Measurements from ENCODE around the gene TBK1.

The TBK1 gene

DNA sequence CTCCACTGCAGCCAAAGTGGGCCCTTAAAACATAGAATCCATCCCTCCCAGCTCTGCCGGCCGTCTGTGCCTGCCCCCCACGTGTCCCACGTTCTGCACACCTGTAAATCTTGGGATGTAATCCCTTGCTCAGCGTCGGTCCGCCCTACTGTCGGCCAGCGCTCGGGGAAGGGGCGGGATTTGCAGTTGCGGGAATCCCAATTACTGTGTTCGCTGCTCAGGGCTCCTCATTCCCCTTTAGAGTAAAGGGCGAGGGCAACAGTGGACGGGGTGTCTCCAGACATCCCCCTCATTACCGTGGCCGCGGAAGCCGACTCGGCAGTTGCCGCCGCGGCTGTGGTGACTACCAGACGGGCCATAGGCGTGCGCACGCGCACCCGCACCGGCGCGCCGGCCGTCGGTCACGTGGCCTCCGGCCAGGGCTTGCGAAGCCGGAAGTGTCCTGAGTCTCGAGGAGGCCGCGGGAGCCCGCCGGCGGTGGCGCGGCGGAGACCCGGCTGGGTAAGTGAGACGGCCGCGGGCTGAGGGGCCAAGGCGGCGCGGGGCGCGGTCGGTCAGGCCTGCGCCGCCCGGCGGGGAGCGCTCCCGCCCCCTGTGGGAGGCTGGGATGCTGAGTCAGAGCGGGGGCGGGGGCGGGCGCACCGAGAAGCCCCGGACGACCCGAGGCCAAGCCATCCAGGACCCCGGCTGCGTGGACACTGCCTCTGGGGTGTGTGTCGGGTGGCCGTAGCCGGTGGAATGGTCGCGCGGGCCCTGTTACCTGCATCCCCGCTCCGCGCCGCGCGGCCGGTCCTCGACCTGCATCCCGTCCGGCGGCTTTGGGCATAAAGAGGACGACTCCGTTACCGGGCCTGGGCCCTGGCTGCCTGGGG lies at the start of gene TBK1:
Gene TBK1, plus strand, starts transcription at position 434 of the 872 bp plus-strand sequence. CDS start 3,751 bp downstream, outside the sequence.
- peak; percentile 69 for DNase-seq (ENCODE audit: low read depth)

DNA sequence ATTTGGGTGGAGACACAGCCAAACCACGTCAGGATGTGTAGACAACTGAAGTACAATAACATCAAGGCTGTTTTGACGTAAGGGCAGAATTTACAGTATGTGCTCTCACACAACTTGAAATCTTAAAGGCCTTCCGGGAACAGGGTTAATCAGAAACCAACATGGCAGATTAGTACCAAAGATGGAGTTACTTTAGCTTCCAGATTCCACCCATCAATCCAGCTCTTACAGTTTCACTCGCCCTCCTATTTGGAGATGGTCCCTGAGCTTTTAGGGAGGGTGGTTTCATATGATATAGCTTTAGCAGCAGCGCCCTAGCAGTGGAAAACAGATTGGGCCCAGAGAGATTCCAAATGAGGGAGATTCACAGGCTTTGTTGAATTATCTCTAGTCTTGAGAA lies 49.7 kb upstream of the TBK1 start:
- DNase-seq (ENCODE audit: low read depth) = no peak

DNA sequence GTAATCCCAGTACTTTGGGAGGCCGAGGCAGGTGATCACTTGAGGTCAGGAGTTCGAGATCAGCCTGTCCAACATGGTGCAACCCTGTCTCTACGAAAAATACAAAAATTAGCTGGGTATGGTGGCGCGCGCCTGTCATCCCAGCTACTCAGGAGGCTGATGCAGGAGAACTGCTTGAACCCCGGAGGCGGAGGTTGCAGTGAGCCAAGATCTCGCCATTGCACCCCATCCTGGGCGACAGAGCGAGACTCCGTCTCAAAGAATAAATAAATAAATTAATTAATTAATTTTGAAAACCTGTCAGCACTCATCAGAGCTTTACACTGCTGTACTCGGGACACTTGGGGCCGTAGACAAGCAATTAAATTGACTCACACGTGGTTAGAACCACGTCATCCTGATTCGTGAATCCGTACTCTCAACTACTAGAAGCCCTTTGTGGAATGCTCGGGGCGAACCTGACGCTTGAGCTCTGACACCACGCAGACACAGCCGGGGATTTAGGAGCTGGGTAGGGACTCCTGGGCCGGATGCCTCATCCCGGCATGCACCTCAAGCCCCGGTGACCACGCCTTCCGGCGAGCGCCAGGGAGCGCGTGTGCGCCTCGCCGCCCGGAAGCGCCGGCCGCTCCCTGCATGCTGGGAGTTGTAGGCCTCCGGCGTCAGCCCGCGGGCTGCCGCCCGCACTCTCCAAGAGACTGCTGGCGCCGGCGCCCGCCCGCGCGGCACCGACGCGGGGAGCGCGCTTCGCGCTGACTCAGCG lies 48.0 kb upstream of the TBK1 start, which contains the start of gene XPOT:
Gene XPOT, plus strand, starts transcription at position 686 of the 763 bp plus-strand sequence. CDS start 5,644 bp downstream, outside the sequence.
- DNase-seq (ENCODE audit: low read depth) = peak; percentile 95

DNA sequence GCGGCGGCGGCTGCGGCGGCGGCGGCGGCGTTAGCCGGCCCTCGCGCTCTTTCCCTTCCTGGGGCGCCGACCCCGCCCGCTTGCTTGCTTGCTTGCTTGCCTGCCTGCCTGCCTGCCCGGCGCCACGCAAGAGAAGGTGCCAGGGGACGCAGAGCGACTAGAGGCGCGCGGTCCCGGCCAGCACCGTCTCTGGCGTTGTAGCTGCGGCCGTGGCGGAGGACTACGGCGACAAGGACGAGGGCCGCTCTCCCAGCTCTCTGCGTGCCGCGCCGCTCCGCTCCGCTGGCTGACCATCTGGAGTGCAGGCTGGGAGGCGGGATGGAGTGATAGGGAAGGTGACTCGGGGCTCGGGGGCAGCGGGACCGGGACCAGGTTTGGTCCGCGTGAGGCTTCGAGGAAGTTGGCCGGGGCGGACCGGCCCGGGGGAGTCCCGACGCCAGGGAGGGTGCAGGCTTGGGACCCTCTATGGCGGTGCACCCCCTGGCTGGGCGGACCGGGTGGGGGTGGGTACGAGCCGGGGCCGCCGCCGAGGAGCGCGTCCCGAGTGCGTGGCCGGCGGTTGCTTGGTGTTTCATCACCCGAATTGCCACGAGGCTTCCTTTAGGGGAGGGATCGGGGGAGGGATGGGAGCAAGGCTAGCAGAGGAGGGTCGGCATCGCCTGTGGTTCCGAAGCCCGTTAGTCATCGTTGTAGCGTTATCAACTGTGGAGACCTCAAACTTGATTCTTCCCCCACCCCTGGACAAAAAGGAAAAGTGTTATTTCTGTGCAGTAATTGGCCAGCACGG lies 47.3 kb upstream of the TBK1 start:
- peak; percentile 69 for DNase-seq (ENCODE audit: low read depth)

DNA sequence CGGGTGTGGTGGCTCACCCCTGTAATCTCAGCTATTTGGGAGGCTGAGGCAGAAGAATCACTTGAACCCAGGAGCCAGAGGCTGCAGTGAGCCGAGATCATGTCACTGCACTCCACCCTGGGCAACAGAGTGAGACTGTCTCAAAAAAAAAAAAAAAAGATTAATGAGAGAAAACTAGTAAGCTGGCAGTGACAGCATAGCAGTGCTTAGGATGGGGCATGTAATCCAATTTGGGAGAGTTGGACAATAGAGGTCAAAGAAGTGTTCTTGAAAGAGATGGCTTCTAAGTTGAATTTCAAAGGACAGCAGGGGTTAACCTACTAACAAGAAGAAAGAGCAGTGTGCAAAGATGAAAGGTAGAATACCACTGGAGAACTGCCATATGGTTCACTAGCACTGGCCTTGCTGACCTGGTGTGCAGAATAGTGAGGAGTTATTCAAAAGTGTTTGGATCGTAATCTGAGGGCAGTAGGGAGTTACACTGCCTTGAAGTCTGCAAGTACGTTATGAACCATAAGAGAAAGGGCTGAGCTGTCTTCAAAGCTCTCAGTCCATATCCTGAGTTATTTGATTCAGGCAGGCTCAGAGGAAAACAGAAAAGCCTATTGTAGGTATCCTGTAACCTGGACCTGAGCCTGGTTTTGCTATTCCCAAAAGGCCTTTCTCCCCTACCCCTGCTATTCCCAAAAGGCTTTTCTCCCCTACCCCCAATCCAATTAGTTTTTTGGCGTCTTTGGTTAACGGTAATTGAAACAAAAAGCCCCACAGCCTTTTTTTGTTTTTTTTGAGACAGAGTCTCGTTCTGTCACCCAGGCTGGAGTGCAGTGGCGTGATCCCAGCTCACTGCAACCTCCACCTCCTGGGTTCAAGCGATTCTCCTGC lies 44.3 kb upstream of the TBK1 start:
- no peak for DNase-seq (ENCODE audit: low read depth)

DNA sequence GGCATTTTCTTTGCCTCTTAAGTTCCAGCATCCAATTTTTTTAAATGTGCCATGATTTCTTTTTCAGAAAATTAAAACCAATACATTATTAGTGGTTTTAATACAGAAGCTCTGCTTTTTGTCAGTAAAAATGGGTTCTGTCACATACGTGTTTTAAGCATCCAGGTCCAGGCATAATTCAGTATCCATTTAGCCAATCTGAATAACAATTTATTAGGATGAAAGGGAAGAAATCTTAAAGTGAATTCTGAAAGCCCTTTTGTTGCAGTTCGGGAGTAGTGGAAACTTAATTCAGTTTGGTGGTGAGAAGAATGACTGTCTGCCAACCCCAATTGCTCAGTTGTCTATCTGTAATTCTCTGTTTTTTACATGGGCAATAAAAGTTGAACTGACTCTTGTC lies 40.5 kb upstream of the TBK1 start:
- DNase-seq (ENCODE audit: low read depth) = no peak

DNA sequence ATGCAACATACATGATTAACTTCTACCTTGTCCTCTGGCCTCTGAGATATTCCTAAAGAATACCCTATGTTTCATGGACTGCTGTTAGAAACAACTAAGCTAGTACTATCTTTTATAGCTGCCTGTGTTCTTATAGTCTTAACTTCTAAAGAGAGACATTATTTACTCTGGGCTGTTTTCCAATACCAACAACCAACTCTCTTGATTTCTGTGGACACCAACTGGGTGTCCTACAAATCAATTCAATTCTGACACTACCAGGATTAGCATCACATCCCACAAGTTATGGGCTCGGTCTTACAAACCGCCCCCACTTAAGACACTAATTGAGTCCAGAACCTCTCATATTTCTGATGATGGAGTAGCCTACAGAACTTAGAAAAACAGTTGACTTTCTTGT lies 39.5 kb upstream of the TBK1 start:
- DNase-seq (ENCODE audit: low read depth) = no peak

DNA sequence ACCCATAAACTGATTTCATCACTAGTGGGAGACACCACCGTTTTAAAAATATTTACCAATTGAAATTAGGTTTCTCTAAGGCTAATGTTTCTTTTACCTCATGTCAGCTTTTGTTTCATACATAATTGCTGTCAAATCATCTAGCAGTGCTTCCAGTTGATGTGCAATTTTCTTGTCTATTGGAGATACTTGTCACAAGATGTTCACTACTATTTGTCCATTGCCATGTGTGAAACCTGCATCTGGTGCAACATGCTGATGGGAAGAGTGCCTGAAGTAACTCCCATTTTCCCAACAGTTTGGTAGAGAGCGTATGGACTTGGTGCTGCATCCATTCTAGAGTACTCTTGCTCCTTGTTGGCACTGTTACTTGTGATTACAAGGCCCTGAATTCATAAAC lies 38.0 kb upstream of the TBK1 start:
- no peak for DNase-seq (ENCODE audit: low read depth)

DNA sequence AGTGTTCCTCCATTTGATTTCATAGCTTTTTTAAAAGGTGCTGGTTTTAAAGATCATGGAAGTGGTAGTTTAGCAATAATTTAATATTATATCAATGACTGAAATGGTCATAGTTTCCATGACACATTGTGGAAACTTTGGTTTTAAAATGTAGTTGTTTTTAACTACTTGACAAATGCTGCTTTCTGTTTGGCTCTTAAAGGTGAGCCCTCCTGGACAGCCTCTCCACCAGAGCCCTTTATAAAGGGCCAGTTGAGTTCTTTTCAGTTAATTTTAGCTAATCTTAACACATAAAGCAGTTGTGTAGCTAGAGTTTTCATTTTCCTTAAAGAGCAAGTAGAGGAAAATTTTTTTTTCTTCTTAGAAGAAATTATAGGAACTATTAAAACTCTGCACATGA lies 33.7 kb upstream of the TBK1 start:
- no peak for DNase-seq (ENCODE audit: low read depth)

DNA sequence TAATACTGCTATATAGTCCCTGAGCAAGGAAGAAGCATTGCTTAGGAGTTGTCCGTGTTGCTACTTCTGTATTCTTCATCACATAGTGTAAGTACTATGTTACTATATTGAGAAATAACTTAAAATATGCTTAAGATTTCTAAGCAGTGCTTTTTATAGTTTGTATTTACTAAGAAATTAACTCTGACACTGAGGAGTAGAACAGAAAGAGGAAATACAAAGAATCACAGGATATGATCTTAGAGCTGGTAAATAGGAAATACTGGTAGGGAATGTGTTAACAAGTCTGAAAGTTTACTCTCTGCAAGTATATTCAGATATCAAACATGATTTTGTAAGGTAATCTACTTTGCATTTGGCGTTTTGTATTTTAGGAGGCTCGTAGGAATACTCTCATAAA lies 32.2 kb upstream of the TBK1 start:
- DNase-seq (ENCODE audit: low read depth) = no peak

DNA sequence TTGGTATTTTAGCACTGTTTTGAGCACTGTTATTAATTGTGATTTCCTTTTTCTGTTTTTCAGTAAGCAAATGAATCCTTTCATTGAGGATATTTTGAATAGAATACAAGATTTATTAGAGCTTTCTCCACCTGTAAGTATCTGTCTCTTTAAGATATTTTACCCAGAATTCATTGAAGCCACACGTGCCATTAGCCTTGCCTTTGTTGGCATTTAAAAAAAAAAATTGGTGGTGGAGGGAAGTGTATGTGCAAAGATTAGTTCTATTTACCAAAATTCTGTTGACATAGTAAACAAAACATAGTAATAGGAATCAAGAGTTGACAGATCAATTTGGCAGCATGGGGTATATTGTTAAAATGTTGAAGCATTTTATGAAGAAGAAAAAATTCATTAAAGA lies 23.9 kb upstream of the TBK1 start:
- DNase-seq (ENCODE audit: low read depth) = no peak

DNA sequence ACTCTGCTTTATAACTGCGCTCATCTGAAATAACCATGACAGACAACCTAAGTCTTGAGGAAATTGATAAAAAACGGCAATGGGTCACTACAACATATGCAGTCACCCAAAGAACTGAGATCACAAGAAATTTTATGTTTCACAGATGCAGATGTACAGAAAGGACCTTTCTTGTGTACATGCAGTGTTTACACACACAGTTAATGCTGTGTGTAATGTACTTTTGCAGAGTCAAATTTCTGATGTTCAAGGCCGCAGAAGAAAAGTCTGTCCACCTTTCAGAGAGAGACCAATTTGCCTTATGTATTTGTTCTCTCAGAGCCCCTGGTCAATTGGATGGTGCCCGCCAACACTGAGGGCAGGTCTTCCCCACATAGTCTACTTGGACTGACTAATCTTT lies 23.0 kb upstream of the TBK1 start:
- no peak for DNase-seq (ENCODE audit: low read depth)

DNA sequence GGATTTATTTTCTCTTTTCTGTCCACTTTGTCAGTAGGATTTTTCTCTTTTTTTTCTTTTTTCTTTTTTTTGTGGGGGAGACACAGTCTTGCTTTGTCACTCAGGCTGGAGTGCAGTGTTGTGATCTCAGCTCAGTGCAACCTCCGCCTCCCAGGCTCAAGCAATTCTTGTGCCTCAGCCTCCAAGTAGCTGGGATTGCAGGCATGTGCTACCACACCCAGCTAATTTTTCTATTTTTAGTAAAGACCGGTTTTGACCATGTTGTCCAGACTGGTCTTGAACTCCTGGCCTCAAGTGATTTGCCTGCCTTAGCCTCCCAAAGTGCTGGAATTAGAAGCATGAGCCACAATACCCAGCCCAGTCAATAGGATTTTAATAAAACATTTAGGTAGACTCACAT lies 21.0 kb upstream of the TBK1 start:
- DNase-seq (ENCODE audit: low read depth) = no peak

DNA sequence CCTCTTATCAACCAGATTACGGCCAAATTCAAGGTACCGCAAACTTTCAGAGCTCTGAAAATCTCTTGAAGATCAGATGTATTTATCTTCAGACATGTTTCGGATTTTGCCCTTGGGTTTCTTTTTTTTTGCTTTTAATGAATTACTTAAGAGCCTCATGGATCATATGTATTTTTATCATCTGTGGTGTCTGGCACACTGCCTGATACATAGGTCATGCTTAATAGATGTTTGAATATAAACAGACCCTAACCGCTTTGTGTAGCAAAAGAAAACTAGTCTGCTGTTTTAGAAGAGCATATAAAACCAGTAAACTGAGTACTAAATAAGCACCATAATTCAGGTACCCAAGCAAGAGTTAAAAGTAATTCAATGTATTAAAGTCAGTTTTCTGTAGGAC lies 20.1 kb upstream of the TBK1 start:
- DNase-seq (ENCODE audit: low read depth) = no peak

DNA sequence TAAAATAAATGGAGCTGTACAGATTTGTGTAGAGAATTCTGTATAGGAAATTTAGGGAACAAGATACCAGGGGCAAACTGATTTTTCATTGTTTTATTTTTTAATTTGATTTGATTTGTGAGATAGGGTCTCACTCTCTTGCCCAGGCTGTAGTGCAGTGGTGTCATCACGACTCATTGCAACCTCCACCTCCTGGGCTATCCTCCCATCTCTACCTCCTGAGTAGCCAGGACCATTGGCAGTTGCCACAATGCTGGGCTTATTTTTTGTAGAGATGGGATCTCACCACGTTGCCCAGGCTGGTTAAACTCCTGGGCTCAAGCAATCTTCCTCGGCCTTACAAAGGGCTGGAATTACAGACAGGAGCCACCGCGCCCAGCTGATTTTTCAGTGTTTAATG lies 18.0 kb upstream of the TBK1 start:
- DNase-seq (ENCODE audit: low read depth) = no peak

DNA sequence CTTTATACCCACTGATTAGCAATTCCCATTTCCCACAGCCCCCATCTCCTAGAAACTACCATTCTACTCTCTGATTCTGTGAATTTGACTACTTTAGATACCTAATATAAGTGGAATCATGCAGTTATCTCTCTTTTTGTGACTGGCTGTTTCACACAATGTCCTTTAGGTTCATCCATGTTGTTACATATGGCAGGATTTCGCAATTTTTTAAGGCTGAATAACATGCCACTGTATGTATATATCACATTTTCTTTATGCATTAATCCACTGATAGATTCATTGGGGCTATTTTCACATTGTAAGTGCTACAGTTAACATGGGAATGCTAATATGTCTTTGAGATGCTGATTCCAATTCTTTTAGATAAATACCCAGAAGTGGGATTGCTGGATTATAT lies 11.8 kb upstream of the TBK1 start:
- no peak for DNase-seq (ENCODE audit: low read depth)

DNA sequence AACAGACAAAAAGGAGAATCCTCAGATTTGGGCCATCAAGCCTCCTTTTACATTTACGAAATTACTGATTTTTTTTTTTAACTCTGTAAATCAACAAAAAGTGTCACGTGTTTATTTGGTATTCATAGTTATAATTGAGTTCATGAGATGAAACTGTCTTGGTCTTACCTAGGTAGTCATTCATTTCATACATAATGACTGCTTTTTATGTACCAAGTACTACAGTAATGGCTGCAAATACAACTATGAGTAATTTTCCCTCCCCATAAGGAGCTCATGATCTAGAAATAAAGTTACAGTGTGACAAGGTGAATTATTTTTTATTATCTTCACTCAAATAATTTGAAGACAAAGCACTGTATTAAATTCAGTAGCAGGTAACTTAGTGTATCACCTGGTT lies 6.4 kb upstream of the TBK1 start:
- DNase-seq (ENCODE audit: low read depth) = no peak

DNA sequence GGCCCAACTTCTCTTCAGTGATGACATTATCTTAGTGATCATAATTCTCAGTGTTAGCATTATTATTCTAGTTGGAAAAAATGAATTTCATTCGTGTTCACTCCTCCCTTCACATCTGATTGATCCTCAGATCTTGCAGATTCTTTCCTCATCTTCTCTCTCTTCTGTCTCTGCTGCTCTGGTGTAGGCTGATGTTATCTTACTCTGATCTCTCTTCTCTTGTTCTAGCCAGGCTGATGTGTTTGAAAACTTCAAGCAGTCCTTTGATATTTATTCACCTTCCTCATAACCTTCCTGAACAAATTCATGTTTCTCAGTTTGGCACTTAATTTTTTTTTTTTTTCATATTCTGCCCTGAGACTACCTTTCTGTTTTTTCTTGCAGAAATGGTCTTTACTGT lies 5.6 kb upstream of the TBK1 start:
- DNase-seq (ENCODE audit: low read depth) = no peak

DNA sequence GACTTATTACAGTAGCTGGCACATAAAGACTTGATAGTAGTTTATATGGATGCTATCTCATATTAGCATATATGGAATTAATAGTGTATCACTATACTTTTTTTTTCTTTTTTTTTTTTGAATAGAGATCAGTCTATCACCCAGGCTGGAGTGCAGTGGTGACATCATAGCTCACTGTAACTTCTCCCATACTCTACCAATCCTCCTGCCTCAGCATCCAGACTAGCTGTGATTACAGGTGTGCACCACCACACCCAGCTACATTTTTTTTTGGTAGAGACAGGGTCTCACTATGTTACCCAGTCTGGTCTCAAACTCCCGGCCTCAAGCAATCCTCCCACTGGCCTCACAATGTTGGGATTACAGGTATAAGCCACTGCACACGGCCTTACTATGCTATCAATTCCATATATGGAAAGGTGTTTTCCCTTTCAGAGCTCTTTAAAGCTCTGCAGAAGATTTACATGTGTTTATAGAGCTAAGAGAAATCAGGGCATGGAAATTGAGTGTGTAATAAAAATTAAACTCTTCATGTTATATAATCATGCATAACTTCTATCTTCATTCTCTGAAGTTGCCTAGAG lies 1.8 kb upstream of the TBK1 start:
- DNase-seq (ENCODE audit: low read depth) = no peak

DNA sequence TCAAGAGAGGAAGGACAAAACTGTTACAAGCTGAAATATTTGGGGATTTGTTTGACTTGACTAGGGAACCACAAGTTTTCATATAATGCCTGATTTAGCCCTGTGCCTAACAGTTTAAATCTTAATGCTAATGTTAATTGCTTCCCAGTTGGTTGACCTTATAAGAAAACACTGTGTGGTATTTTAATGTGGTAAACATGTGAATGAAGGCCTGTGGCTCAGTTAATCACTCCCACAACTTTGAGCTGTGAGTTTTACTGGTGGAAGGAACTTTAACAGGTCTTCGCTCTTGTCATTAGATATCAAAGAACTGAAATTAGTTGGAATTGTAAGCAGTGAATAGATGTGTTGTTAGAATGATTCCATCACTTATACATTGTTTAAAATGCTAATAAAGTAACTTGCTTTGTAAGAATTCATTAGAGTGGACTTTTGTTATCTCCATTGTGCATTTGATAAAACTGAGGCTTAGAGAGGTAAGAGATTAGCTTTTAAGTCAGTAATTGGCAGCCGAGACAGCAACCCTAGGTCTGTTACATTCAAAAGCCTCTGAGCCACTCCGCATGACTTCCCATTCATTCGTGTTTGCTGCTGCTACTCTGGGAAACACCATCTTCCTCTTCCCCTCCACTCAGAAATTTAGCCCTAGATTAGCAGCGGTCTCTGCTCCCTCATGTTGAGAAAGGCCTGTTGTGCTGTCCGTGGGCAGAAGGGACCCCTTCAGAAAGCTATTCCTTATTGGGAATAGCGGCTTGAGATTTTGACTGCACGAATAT lies 1.0 kb upstream of the TBK1 start:
- no peak for DNase-seq (ENCODE audit: low read depth)
